K562 (cell line): ENCODE results near the gene SCN5A. TPM values are rescaled to one million over a fixed set of nuclear protein-coding genes. Genes with fewer than 3 reads are reported as not detected.
A peak's percentile ranks its signal among the peaks of the same experiment; 100 is the strongest.

Experiments used
- ATAC-seq: fragments of 200-7000 bp; cut with Tn5 transposase; 3 replicates; pipeline ENCODE4 v1.9.1; 2020; ENCODE audit warnings: moderate library complexity
- BruUV-seq: library from RNA; stranded (reverse); fragments of 400-500 nt; replicated peaks from 2 replicates; lab custom pipeline; 2021; lab: Mats Ljungman, UMichigan
- CTCF ChIA-PET: fragments of 300-600 bp; formaldehyde crosslinking; extraction: SDS; loops from one replicate; lab custom pipeline; 2021; ENCODE audit warnings: low intra/inter-chr PET ratio; lab: Yijun Ruan, JAX
- POLR2A ChIA-PET: fragments of 300-600, 350-650 bp; sonication (Branson Sonifier 250); formaldehyde crosslinking; extraction: SDS; loops from one replicate; lab custom pipeline; 2021; ENCODE audit warnings: antibody characterized with exemption, inconsistent platforms; lab: Yijun Ruan, JAX
- DNase-seq, 4 experiments: peaks; one replicate each; pipeline versions ENCODE4 v3.0.0 to v3.0.0-alpha.2; 2011 to 2018; ENCODE audit warnings: low spot score in 3 of 4, mixed read lengths in 3 of 4; ENCODE audit errors: extremely low read depth in 1 of 4
- FAIRE-seq: peaks from 2 replicates; lab custom pipeline; 2011; peaks lifted over from hg19 to GRCh38; lab: Jason Lieb, UNC
- H2AFZ ChIP-seq: 2 replicates; pipeline ENCODE4 v1.6.0; 2011; ENCODE audit warnings: low read depth, low read length, control low read depth, inconsistent platforms
- H3K27ac ChIP-seq: fragments of 200-600 bp; 3 replicates; pipeline ENCODE4 v1.8.0; 2011; ENCODE audit warnings: low read depth, mild to moderate bottlenecking, control low read depth, inconsistent platforms, low read length, moderate library complexity, mixed read lengths; ENCODE audit errors: extremely low read depth
- H3K27me3 ChIP-seq, 2 experiments: fragments of 300-600 bp in 1 of 2; 2 replicates in 1 of 2; 3 replicates in 1 of 2; pipeline versions ENCODE4 v1.6.0 to v1.8.0; 2011; ENCODE audit warnings: inconsistent platforms in 2 of 2, low read length in 2 of 2, mild to moderate bottlenecking in 1 of 2, mixed read lengths in 1 of 2, moderate library complexity in 1 of 2; ENCODE audit not compliant: control insufficient read depth in 2 of 2, insufficient read depth in 2 of 2
- H3K36me3 ChIP-seq: fragments of 300-600 bp; 3 replicates; pipeline ENCODE4 v1.8.0; 2011; ENCODE audit warnings: mild to moderate bottlenecking, low read length, inconsistent platforms; ENCODE audit not compliant: control insufficient read depth, insufficient read depth
- H3K4me1 ChIP-seq, 2 experiments: fragments of 200-600 bp in 1 of 2; replicated peaks in 1 of 2; 2 replicates in 1 of 2; 3 replicates in 1 of 2; pipeline versions ENCODE4 v1.5.1 to v1.8.0; 2011; ENCODE audit warnings: inconsistent platforms in 2 of 2, low read length in 2 of 2, mild to moderate bottlenecking in 1 of 2, mixed read lengths in 1 of 2, moderate library complexity in 1 of 2; ENCODE audit not compliant: control insufficient read depth in 2 of 2, insufficient read depth in 2 of 2
- H3K4me2 ChIP-seq: 2 replicates; pipeline ENCODE4 v1.6.1; 2011; ENCODE audit warnings: low read length, control low read depth, inconsistent platforms, mixed read lengths; ENCODE audit not compliant: insufficient read depth
- H3K4me3 ChIP-seq: fragments of 200-600 bp; sonication (generic), shearing (Covaris generic); 2 replicates; pipeline ENCODE4 v1.5.1; 2016; ENCODE audit warnings: control low read depth, inconsistent platforms
- H3K79me2 ChIP-seq: fragments of 200-600 bp; 3 replicates; pipeline ENCODE4 v1.8.0; 2011; ENCODE audit warnings: low read length, inconsistent platforms; ENCODE audit not compliant: control insufficient read depth, insufficient read depth
- H3K9ac ChIP-seq, 2 experiments: 2 replicates each; pipeline versions ENCODE4 v1.6.0 to v1.6.1; 2011; ENCODE audit warnings: low read depth in 2 of 2, low read length in 2 of 2, control low read depth in 1 of 2, inconsistent platforms in 1 of 2, mild to moderate bottlenecking in 1 of 2, mixed read lengths in 1 of 2; ENCODE audit not compliant: insufficient read depth in 1 of 2
- H3K9me1 ChIP-seq: one replicate; pipeline ENCODE4 v1.6.0; 2011; ENCODE audit warnings: inconsistent platforms, mild to moderate bottlenecking, low read length, moderate library complexity; ENCODE audit not compliant: control insufficient read depth, insufficient read depth
- H3K9me3 ChIP-seq: replicated peaks from 2 replicates; pipeline ENCODE4 v1.5.1; 2011; ENCODE audit warnings: low read depth, low read length, inconsistent platforms; ENCODE audit not compliant: control insufficient read depth, insufficient read depth
- H4K20me1 ChIP-seq: replicated peaks from 2 replicates; pipeline ENCODE4 v1.6.1; 2011; ENCODE audit warnings: low read length, inconsistent platforms, mixed read lengths; ENCODE audit not compliant: control insufficient read depth, insufficient read depth
- CBX5 ChIP-seq: IDR thresholded peaks from 2 replicates; pipeline ENCODE4 v1.6.1; 2014; ENCODE audit warnings: low read depth, borderline replicate concordance
- JUN ChIP-seq, 2 experiments: sonication (generic) in 1 of 2; formaldehyde crosslinking in 1 of 2; IDR thresholded peaks; 2 replicates each; pipeline versions ENCODE4 v1.6.1 to v1.8.0; 2012 to 2022; ENCODE audit warnings: borderline replicate concordance in 2 of 2, mild to moderate bottlenecking in 2 of 2, improper control_type of control experiment in 1 of 2, low read depth in 1 of 2, low read length in 1 of 2, missing genetic modification reagents in 1 of 2
- RAD21 ChIP-seq, 2 experiments: fragments of 250-450 bp in 1 of 2; fragments of 450-650 bp in 1 of 2; sonication (Bioruptor Pico) in 1 of 2; formaldehyde crosslinking in 1 of 2; IDR thresholded peaks in 1 of 2; conservative IDR thresholded peaks in 1 of 2; 2 replicates each; pipeline versions ENCODE4 v1.4.0 to v1.8.0; 2020 to 2022; ENCODE audit warnings: mild to moderate bottlenecking in 2 of 2, moderate library complexity in 1 of 2
- REST ChIP-seq, 2 experiments: fragments of 450-650 bp; formaldehyde crosslinking in 1 of 2; IDR thresholded peaks; 2 replicates each; pipeline versions ENCODE4 v1.4.0 to v1.6.1; 2014 to 2020; ENCODE audit warnings: mild to moderate bottlenecking in 2 of 2, borderline replicate concordance in 1 of 2, low read depth in 1 of 2
- SMC3 ChIP-seq: conservative IDR thresholded peaks from 2 replicates; pipeline ENCODE4 v1.6.1; 2011; ENCODE audit warnings: low read depth, low read length, improper control_type of control experiment; ENCODE audit not compliant: insufficient read depth
- ZKSCAN1 ChIP-seq: fragments of 150-350 bp; IDR thresholded peaks from 2 replicates; pipeline ENCODE4 v1.6.1; 2016; ENCODE audit warnings: low read depth, low read length
- ZNF384 ChIP-seq: IDR thresholded peaks from 2 replicates; pipeline ENCODE4 v1.6.1; 2012; ENCODE audit warnings: low read depth, low read length, improper control_type of control experiment
- WGBS: fragments of 100-300 bp; shearing (Covaris generic); methylation state at CpG from one replicate; pipeline ENCODE4 v1.1.6; 2016; ENCODE audit warnings: low coverage, mixed read lengths; ENCODE audit not compliant: insufficient coverage; ENCODE audit errors: missing lambda C conversion rate; 5-methylcytosine and 5-hydroxymethylcytosine counted together
- in situ Hi-C: fragments of 300-500 bp; cut with MboI; formaldehyde crosslinking; loops from 4 replicates; pipeline ENCODE4 v1.15.0; 2018; ENCODE audit warnings: inconsistent platforms, mixed read lengths
- intact Hi-C: fragments of 100-400 bp; cut with micrococcal nuclease; formaldehyde crosslinking; loops from 2 replicates; pipeline ENCODE4 v1.14.2; 2022
- polyA plus RNA-seq, 8 experiments: library from polyadenylated mRNA; depleted of rRNA in 4 of 8; stranded (reverse) in 5 of 8; unstranded in 3 of 8; fragments of >200 nt; fragmentation: Nextera tagmentation in 2 of 8; fragmentation: Illumina TruSeq in 1 of 8; extraction: Ambion mirVana in 2 of 8; extraction: Trizol in 1 of 8; gene quantifications; 2 replicates each; pipeline versions ENCODE4 v1.2.1 to v1.2.3, GENCODE V29; 2011 to 2014; ENCODE audit warnings: inconsistent platforms in 1 of 8, missing spikeins in 1 of 8
- total RNA-seq, 7 experiments: library from RNA; depleted of rRNA in 6 of 7; stranded (reverse); fragments of >200 nt in 6 of 7; fragmentation: Illumina TruSeq in 2 of 7; extraction: Trizol in 2 of 7; gene quantifications; 2 replicates each; pipeline versions ENCODE4 v1.2.1 to v1.2.3, GENCODE V29; 2011 to 2021; ENCODE audit warnings: low replicate concordance in 1 of 7
- TF ChIP-seq, protein P1 (sequence below), 3 experiments: IDR thresholded peaks in 2 of 3; conservative IDR thresholded peaks in 1 of 3; 2 replicates each; pipeline ENCODE4 v1.5.1; 2011 to 2012; ENCODE audit warnings: low read length in 3 of 3, mild to moderate bottlenecking in 3 of 3, control low read depth in 2 of 3, improper control_type of control experiment in 1 of 3, inconsistent platforms in 1 of 3, low read depth in 1 of 3, mixed read lengths in 1 of 3, moderate library complexity in 1 of 3; ENCODE audit not compliant: insufficient read depth in 2 of 3
- TF ChIP-seq, protein P2 (sequence below): fragments of 450-650 bp; IDR thresholded peaks from 2 replicates; pipeline ENCODE4 v1.6.1; 2016

Gene SCN5A
- total and polyA plus RNA-seq, 9 of the 15 experiments (the other 6 are each of a cell fraction or from before 2014, with no cell fraction given): 0.07 to 1.4 (median 0.21) TPM; not detected in 2

DNA sequence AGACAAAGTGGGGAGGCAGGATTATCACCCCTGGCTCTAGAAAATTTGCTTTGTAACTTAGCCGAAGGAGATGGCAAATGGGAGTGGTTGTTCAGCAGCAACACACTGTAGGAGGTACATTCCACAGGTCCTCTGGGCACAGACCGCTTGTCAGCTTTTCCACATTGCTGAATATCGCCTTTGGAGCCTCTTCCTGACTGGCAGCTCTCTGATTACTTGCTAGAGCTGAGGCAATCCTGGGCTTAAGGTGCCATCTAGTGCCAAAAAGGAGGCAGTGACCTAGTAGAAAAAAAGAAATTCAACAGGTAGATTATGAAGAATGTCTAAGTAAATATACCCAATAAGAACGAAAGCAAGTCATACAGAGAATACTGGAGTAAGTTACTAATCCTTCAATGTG lies 13.1 kb upstream of the SCN5A start:
- intact Hi-C loops (no loop called here), in situ Hi-C loops (no loop called here)
- ChIA-PET POLR2A (interaction anchor here (0.7 to 0.8 kb wide), 2 partner anchors 545 to 774 kb away, joined by 3 read pairs; no protein-coding TSS in a partner anchor), CTCF (interaction anchor here (0.8 kb wide), 1 partner anchor 338 kb away, joined by 4 read pairs; no protein-coding TSS in a partner anchor)
- Histone ChIP-seq H4K20me1 (no peaks in the 10 kb centered on the region), H2AFZ (no peak overlapping the region), H3K36me3 (no peaks in the 10 kb centered on the region), H3K9ac (no peak overlapping the region), H3K4me3 (no peak overlapping the region), H3K4me1 (peaks cover 3 to 5% of the 10 kb centered on the region in 2 experiments; a peak in 4 of 5 replicates), H3K27ac (no peak overlapping the region), H3K9me1 (no peaks in the 10 kb centered on the region), H3K9me3 (no peaks in the 10 kb centered on the region), H3K27me3 (peaks cover 3 to 18% of the 10 kb centered on the region in 2 experiments; a peak in 4 of 5 replicates), H3K4me2 (no peak overlapping the region), H3K79me2 (no peaks in the 10 kb centered on the region)
- peak in 1 of 4 experiments; percentile 57 for DNase-seq
- peak; percentile 84 for ATAC-seq
- FAIRE-seq: peak; percentile 29
- 0% methylated on average over 4 of the region's 4 CpGs for WGBS
- no TSS peak for BruUV-seq
- TF ChIP-seq, protein P1, sequence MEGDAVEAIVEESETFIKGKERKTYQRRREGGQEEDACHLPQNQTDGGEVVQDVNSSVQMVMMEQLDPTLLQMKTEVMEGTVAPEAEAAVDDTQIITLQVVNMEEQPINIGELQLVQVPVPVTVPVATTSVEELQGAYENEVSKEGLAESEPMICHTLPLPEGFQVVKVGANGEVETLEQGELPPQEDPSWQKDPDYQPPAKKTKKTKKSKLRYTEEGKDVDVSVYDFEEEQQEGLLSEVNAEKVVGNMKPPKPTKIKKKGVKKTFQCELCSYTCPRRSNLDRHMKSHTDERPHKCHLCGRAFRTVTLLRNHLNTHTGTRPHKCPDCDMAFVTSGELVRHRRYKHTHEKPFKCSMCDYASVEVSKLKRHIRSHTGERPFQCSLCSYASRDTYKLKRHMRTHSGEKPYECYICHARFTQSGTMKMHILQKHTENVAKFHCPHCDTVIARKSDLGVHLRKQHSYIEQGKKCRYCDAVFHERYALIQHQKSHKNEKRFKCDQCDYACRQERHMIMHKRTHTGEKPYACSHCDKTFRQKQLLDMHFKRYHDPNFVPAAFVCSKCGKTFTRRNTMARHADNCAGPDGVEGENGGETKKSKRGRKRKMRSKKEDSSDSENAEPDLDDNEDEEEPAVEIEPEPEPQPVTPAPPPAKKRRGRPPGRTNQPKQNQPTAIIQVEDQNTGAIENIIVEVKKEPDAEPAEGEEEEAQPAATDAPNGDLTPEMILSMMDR (IDR thresholded peaks at IDR 0.05 in 2 of 3, conservative IDR thresholded peaks at IDR 0.05 in 1 of 3; ENCODE audit: insufficient read depth in 2 of 3, low read depth in 1 of 3, low read length in 3 of 3): peak; percentile 57 to 67 (median 62)
- peak; percentile 36 to 78 for TF ChIP-seq RAD21 (CRISPR knock-in tag; conservative IDR thresholded peaks at IDR 0.05 in 1 of 2, IDR thresholded peaks at IDR 0.05 in 1 of 2)
- TF ChIP-seq, protein P2, sequence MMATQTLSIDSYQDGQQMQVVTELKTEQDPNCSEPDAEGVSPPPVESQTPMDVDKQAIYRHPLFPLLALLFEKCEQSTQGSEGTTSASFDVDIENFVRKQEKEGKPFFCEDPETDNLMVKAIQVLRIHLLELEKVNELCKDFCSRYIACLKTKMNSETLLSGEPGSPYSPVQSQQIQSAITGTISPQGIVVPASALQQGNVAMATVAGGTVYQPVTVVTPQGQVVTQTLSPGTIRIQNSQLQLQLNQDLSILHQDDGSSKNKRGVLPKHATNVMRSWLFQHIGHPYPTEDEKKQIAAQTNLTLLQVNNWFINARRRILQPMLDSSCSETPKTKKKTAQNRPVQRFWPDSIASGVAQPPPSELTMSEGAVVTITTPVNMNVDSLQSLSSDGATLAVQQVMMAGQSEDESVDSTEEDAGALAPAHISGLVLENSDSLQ: peak; percentile 71
- peak; percentile 54; the same call in 1 of the 2 replicates for TF ChIP-seq REST (IDR thresholded peaks at IDR 0.05; ENCODE audit: borderline replicate concordance)
- TF ChIP-seq REST (CRISPR knock-in tag; IDR thresholded peaks at IDR 0.05; ENCODE audit: low read depth): no peak
- peak; percentile 38; the same call in 1 of the 2 replicates for TF ChIP-seq ZNF384
- TF ChIP-seq ZKSCAN1: no peak
- TF ChIP-seq SMC3: 0 out of 2 replicates have a peak, but pooled peaks have one; percentile 39
- TF ChIP-seq CBX5: peak; percentile 64; the same call in 1 of the 2 replicates
- TF ChIP-seq JUN (IDR thresholded peaks at IDR 0.05; ENCODE audit: borderline replicate concordance, low read depth, low read length): no peak
- no peak for TF ChIP-seq JUN (CRISPR knock-in tag; IDR thresholded peaks at IDR 0.05; ENCODE audit: borderline replicate concordance)
